HG02943 (cell line): ENCODE measurements around the gene SMG6.
"Not testable (repeated sequence)": the region's sequence is repeated elsewhere in the genome, so short reads cannot be mapped to it uniquely, and the experiment has no call there.

Source experiments
- ATAC-seq: cut with Tn5 transposase; IDR thresholded peaks from one replicate; pipeline ENCODE4 v1.9.1; 2021; ENCODE audit warnings: mild to moderate bottlenecking, low read depth, moderate library complexity; ENCODE audit not compliant: unreplicated experiment

The SMG6 gene

GRCh38 chr17:2309338-2310154 is 6.0 kb upstream of the SMG6 start:
- no peak for ATAC-seq

GRCh38 chr17:2304931-2305330 is 1.3 kb upstream of the SMG6 start:
- ATAC-seq: no peak

- ATAC-seq: peak; percentile 12
Measured at GRCh38 chr17:2302778-2303203, 794 bp downstream of the SMG6 start.

- no peak for ATAC-seq
Measured at GRCh38 chr17:2299756-2300155, 3.8 kb downstream of the SMG6 start.

- no peak for ATAC-seq
Measured at GRCh38 chr17:2299136-2299535, 4.4 kb downstream of the SMG6 start.

GRCh38 chr17:2297023-2297422 is 6.6 kb downstream of the SMG6 start:
- ATAC-seq: no peak

- ATAC-seq: no peak
Measured at GRCh38 chr17:2295575-2295974, 8.0 kb downstream of the SMG6 start.

- no peak for ATAC-seq
Measured at GRCh38 chr17:2292100-2292499, 11.5 kb downstream of the SMG6 start.

GRCh38 chr17:2289878-2290478 is 13.6 kb downstream of the SMG6 start:
- ATAC-seq: no peak

GRCh38 chr17:2283302-2283701 is 20.3 kb downstream of the SMG6 start:
- ATAC-seq: no peak

- ATAC-seq: no peak
Measured at GRCh38 chr17:2282297-2282873, 21.2 kb downstream of the SMG6 start.

- no peak for ATAC-seq
Measured at GRCh38 chr17:2279707-2280106, 23.9 kb downstream of the SMG6 start.

GRCh38 chr17:2277429-2278170 is 26.0 kb downstream of the SMG6 start:
- ATAC-seq: no peak

GRCh38 chr17:2275722-2276121 is 27.9 kb downstream of the SMG6 start:
- ATAC-seq: no peak

GRCh38 chr17:2274414-2274813 is 29.2 kb downstream of the SMG6 start:
- ATAC-seq: no peak

GRCh38 chr17:2271985-2272702 is 31.4 kb downstream of the SMG6 start:
- no peak for ATAC-seq

GRCh38 chr17:2267354-2267753 is 36.2 kb downstream of the SMG6 start:
- no peak for ATAC-seq

GRCh38 chr17:2266865-2267228 is 36.7 kb downstream of the SMG6 start:
- ATAC-seq: no peak

- peak; percentile 73 for ATAC-seq
Measured at GRCh38 chr17:2266045-2266864, 37.3 kb downstream of the SMG6 start.

GRCh38 chr17:2265166-2265565 is 38.4 kb downstream of the SMG6 start:
- ATAC-seq: not testable (repeated sequence)
